IMR-90 (cell line): ENCODE measurements around the gene EEF1E1.

ENCODE experiments used
- CHD1 ChIP-seq: IDR thresholded peaks from 2 replicates; pipeline ENCODE4 v1.6.1; 2012; ENCODE audit warnings: low read depth, low read length, improper control_type of control experiment
- FOS ChIP-seq: fragments of 150-350 bp; IDR thresholded peaks from 2 replicates; pipeline ENCODE4 v1.6.1; 2016; ENCODE audit warnings: low read depth, low read length
- MAFK ChIP-seq: IDR thresholded peaks from 2 replicates; pipeline ENCODE4 v1.6.1; 2012; ENCODE audit warnings: low read depth, low read length, improper control_type of control experiment
- TF ChIP-seq, protein P1 (sequence below): fragments of 150-350 bp; IDR thresholded peaks from 2 replicates; pipeline ENCODE4 v1.6.1; 2016; ENCODE audit warnings: low read depth, mild to moderate bottlenecking, low read length, moderate library complexity, borderline replicate concordance
- TF ChIP-seq, protein P2 (sequence below): conservative IDR thresholded peaks from 2 replicates; pipeline ENCODE4 v1.5.1; 2012; ENCODE audit warnings: mild to moderate bottlenecking, low read depth, low read length, improper control_type of control experiment

- TF ChIP-seq, protein P1, sequence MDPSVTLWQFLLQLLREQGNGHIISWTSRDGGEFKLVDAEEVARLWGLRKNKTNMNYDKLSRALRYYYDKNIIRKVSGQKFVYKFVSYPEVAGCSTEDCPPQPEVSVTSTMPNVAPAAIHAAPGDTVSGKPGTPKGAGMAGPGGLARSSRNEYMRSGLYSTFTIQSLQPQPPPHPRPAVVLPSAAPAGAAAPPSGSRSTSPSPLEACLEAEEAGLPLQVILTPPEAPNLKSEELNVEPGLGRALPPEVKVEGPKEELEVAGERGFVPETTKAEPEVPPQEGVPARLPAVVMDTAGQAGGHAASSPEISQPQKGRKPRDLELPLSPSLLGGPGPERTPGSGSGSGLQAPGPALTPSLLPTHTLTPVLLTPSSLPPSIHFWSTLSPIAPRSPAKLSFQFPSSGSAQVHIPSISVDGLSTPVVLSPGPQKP = no peak
- TF ChIP-seq, protein P2, sequence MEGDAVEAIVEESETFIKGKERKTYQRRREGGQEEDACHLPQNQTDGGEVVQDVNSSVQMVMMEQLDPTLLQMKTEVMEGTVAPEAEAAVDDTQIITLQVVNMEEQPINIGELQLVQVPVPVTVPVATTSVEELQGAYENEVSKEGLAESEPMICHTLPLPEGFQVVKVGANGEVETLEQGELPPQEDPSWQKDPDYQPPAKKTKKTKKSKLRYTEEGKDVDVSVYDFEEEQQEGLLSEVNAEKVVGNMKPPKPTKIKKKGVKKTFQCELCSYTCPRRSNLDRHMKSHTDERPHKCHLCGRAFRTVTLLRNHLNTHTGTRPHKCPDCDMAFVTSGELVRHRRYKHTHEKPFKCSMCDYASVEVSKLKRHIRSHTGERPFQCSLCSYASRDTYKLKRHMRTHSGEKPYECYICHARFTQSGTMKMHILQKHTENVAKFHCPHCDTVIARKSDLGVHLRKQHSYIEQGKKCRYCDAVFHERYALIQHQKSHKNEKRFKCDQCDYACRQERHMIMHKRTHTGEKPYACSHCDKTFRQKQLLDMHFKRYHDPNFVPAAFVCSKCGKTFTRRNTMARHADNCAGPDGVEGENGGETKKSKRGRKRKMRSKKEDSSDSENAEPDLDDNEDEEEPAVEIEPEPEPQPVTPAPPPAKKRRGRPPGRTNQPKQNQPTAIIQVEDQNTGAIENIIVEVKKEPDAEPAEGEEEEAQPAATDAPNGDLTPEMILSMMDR = no peak
- TF ChIP-seq CHD1 (no peak), MAFK (no peak), FOS (no peak)
Measured at GRCh38 chr6:8064638-8065518, 37.5 kb downstream of the EEF1E1 start.
